GM12892 (cell line): Measurements from ENCODE around the gene P4HA2.

Experiments
- POLR2A ChIP-seq: IDR thresholded peaks from 2 replicates; pipeline ENCODE4 v1.6.1; 2011; ENCODE audit warnings: low read depth, low read length, control low read depth
- POLR2AphosphoS5 ChIP-seq: IDR thresholded peaks from 2 replicates; pipeline ENCODE4 v1.6.1; 2011; ENCODE audit warnings: low read depth, low read length, control low read depth

- TF ChIP-seq POLR2A (no peak), POLR2AphosphoS5 (no peak)
These were observed 51.1 kb downstream of the P4HA2 start for GRCh38 chr5:132176521-132176945.
